ENCODE measurements around the gene PDIA5. TPM values are rescaled to one million over a fixed set of nuclear protein-coding genes. Genes with fewer than 3 reads are reported as not detected.

PDIA5 gene
- polyA plus RNA-seq, 1 donor from 2014 or later, result 1.4 TPM

GRCh38 chr3:123085932-123086627 lies 19.3 kb downstream of the PDIA5 start:
- H3K9me3 ChIP-seq (ENCODE audit: low read length), result no peaks in the 10 kb centered on the region
- H3K36me3 ChIP-seq (ENCODE audit: insufficient read depth, low read length), result no peaks in the 10 kb centered on the region
- peak overlapping the region; percentile 31 for H3K4me3 ChIP-seq (ENCODE audit: low read length)
- H4K20me1 ChIP-seq (ENCODE audit: insufficient read depth), result no peaks in the 10 kb centered on the region
- no peaks in the 10 kb centered on the region for H3F3A ChIP-seq (ENCODE audit: insufficient read depth, low read length, poor library complexity, severe bottlenecking)
- H3K9ac ChIP-seq (ENCODE audit: low read length), result no peak overlapping the region
- no peak overlapping the region for H3K4me2 ChIP-seq (ENCODE audit: low read length)
- H3K27me3 ChIP-seq (ENCODE audit: insufficient read depth, low read depth, low read length), result no peaks in the 10 kb centered on the region
- peak overlapping the region; percentile 13 for H3K27ac ChIP-seq (ENCODE audit: low read length)
- TF ChIP-seq REST (IDR thresholded peaks at IDR 0.05; ENCODE audit: borderline replicate concordance) (peak; percentile 78), EP300 (conservative IDR thresholded peaks at IDR 0.05; ENCODE audit: poor library complexity, severe bottlenecking) (peak; percentile 93), POLR2AphosphoS5 (IDR thresholded peaks at IDR 0.05) (peak; percentile 88), MXI1 (conservative IDR thresholded peaks at IDR 0.05; ENCODE audit: poor library complexity, severe bottlenecking) (no peak)
- no peaks in the 10 kb centered on the region for H3K79me2 ChIP-seq (replicated peaks; ENCODE audit: insufficient read depth, low read length)
- H3K9me2 ChIP-seq (ENCODE audit: insufficient read depth, low read length), result no peaks in the 10 kb centered on the region
- H2AFZ ChIP-seq (ENCODE audit: low read depth, low read length), result no peak overlapping the region

- H3K4me3 ChIP-seq (ENCODE audit: low read length), result no peak overlapping the region
- no peaks in the 10 kb centered on the region for H3K79me2 ChIP-seq (replicated peaks; ENCODE audit: insufficient read depth, low read length)
- no peaks in the 10 kb centered on the region for H4K20me1 ChIP-seq (ENCODE audit: insufficient read depth)
- no peaks in the 10 kb centered on the region for H3K9me2 ChIP-seq (ENCODE audit: insufficient read depth, low read length)
- H3K36me3 ChIP-seq (ENCODE audit: insufficient read depth, low read length), result no peaks in the 10 kb centered on the region
- H2AFZ ChIP-seq (ENCODE audit: low read depth, low read length), result no peak overlapping the region
- H3K9ac ChIP-seq (ENCODE audit: low read length), result no peak overlapping the region
- no peaks in the 10 kb centered on the region for H3K9me3 ChIP-seq (ENCODE audit: low read length)
- no peak overlapping the region for H3K4me2 ChIP-seq (ENCODE audit: low read length)
- H3K27me3 ChIP-seq (ENCODE audit: insufficient read depth, low read depth, low read length), result no peaks in the 10 kb centered on the region
- H3K27ac ChIP-seq (ENCODE audit: low read length), result no peak overlapping the region
- H3F3A ChIP-seq (ENCODE audit: insufficient read depth, low read length, poor library complexity, severe bottlenecking), result no peaks in the 10 kb centered on the region
- no peak for TF ChIP-seq POLR2AphosphoS5 (IDR thresholded peaks at IDR 0.05)
- no peak for TF ChIP-seq MXI1 (conservative IDR thresholded peaks at IDR 0.05; ENCODE audit: poor library complexity, severe bottlenecking)
- no peak for TF ChIP-seq EP300 (conservative IDR thresholded peaks at IDR 0.05; ENCODE audit: poor library complexity, severe bottlenecking)
- no peak for TF ChIP-seq TAF1 (IDR thresholded peaks at IDR 0.05; ENCODE audit: low read depth)
- TF ChIP-seq REST (IDR thresholded peaks at IDR 0.05; ENCODE audit: borderline replicate concordance), result no peak
- no peak for TF ChIP-seq EZH2 (IDR thresholded peaks at IDR 0.05; ENCODE audit: borderline replicate concordance, insufficient read depth, low read length, poor library complexity, severe bottlenecking)
- TF ChIP-seq RAD21 (conservative IDR thresholded peaks at IDR 0.05), result no peak
- no peak for TF ChIP-seq CTCF (IDR thresholded peaks at IDR 0.05; ENCODE audit: poor library complexity, severe bottlenecking)
- TF ChIP-seq SMC3 (conservative IDR thresholded peaks at IDR 0.05; ENCODE audit: poor library complexity), result no peak
Measured at GRCh38 chr3:123088387-123088786, 21.6 kb downstream of the PDIA5 start.
